IMR-90 (cell line): ENCODE measurements around the gene TLCD1. TPM values are rescaled to one million over a fixed set of nuclear protein-coding genes. Genes with fewer than 3 reads are reported as not detected.

Experiments used
- ATAC-seq: fragments of 200-7000 bp; cut with Tn5 transposase; 2 replicates; pipeline ENCODE4 v1.9.1; 2020; ENCODE audit warnings: low read depth, mild to moderate bottlenecking, moderate library complexity
- BruUV-seq: library from RNA; stranded (reverse); fragments of 400-500 nt; replicated peaks from 2 replicates; lab custom pipeline; 2021; lab: Mats Ljungman, UMichigan
- CTCF ChIA-PET: fragments of 300-600 bp; formaldehyde crosslinking; extraction: SDS; loops from one replicate; lab custom pipeline; 2021; ENCODE audit warnings: antibody characterized with exemption; lab: Yijun Ruan, JAX
- POLR2A ChIA-PET: fragments of 300-600 bp; sonication (Branson Sonifier 250); formaldehyde crosslinking; loops from one replicate; lab custom pipeline; 2022; ENCODE audit warnings: antibody characterized with exemption; ENCODE audit not compliant: unreplicated experiment; lab: Charles Lee
- DNase-seq: peaks from one replicate; pipeline ENCODE4 v3.0.0; 2013
- H2AFZ ChIP-seq: replicated peaks from 2 replicates; pipeline ENCODE3; 2013; ENCODE audit warnings: low read length, mild to moderate bottlenecking; ENCODE audit not compliant: poor library complexity
- H2AK5ac ChIP-seq: 2 replicates; pipeline ENCODE4 v1.6.1; 2013; ENCODE audit warnings: low read depth, low read length, inconsistent platforms
- H2AK9ac ChIP-seq: replicated peaks from 2 replicates; pipeline ENCODE3; 2013; ENCODE audit warnings: mild to moderate bottlenecking, low read depth, low read length, moderate library complexity; ENCODE audit not compliant: poor library complexity
- H2BK120ac ChIP-seq: 2 replicates; pipeline ENCODE4 v1.6.1; 2013; ENCODE audit warnings: low read depth, low read length, inconsistent platforms
- H2BK15ac ChIP-seq: 3 replicates; pipeline ENCODE4 v1.6.1; 2013; ENCODE audit warnings: low read depth, low read length, inconsistent platforms
- H2BK20ac ChIP-seq: 2 replicates; pipeline ENCODE4 v1.6.1; 2013; ENCODE audit warnings: low read depth, mild to moderate bottlenecking, inconsistent platforms, low read length, moderate library complexity
- H2BK5ac ChIP-seq: 2 replicates; pipeline ENCODE4 v1.6.1; 2013; ENCODE audit warnings: mild to moderate bottlenecking, low read depth, low read length, inconsistent platforms; ENCODE audit not compliant: poor library complexity, severe bottlenecking
- H3K14ac ChIP-seq: replicated peaks from 2 replicates; pipeline ENCODE4 v1.6.1; 2013; ENCODE audit warnings: low read depth, low read length, inconsistent platforms
- H3K18ac ChIP-seq: 2 replicates; pipeline ENCODE4 v1.6.1; 2013; ENCODE audit warnings: low read depth, low read length, control low read depth
- H3K23ac ChIP-seq: 2 replicates; pipeline ENCODE4 v1.6.1; 2013; ENCODE audit warnings: low read depth, low read length, inconsistent platforms
- H3K27ac ChIP-seq: 2 replicates; pipeline ENCODE4 v1.5.1; 2013; ENCODE audit warnings: mild to moderate bottlenecking, control low read depth, low read length; ENCODE audit not compliant: insufficient read depth
- H3K27me3 ChIP-seq: 2 replicates; pipeline ENCODE4 v1.6.1; 2013; ENCODE audit warnings: low read length; ENCODE audit not compliant: control insufficient read depth, insufficient read depth
- H3K36me3 ChIP-seq: 2 replicates; pipeline ENCODE4 v1.6.1; 2013; ENCODE audit warnings: low read length, mixed read lengths; ENCODE audit not compliant: control insufficient read depth, insufficient read depth
- H3K4ac ChIP-seq: 2 replicates; pipeline ENCODE4 v1.6.1; 2013; ENCODE audit warnings: low read depth, low read length, inconsistent platforms
- H3K4me1 ChIP-seq: 2 replicates; pipeline ENCODE4 v1.6.1; 2013; ENCODE audit warnings: low read length, mixed read lengths; ENCODE audit not compliant: control insufficient read depth, insufficient read depth
- H3K4me2 ChIP-seq: 2 replicates; pipeline ENCODE4 v1.6.1; 2013; ENCODE audit warnings: low read depth, mild to moderate bottlenecking, control low read depth, low read length, moderate library complexity
- H3K4me3 ChIP-seq: 2 replicates; pipeline ENCODE4 v1.5.1; 2013; ENCODE audit warnings: low read depth, mild to moderate bottlenecking, control low read depth, low read length, moderate library complexity; ENCODE audit not compliant: insufficient read depth
- H3K56ac ChIP-seq: 2 replicates; pipeline ENCODE4 v1.6.1; 2013; ENCODE audit warnings: low read length, inconsistent platforms; ENCODE audit not compliant: insufficient read depth; ENCODE audit errors: extremely low read depth
- H3K79me1 ChIP-seq, 2 experiments: 2 replicates each; pipeline ENCODE4 v1.6.1; 2013; ENCODE audit warnings: low read length in 2 of 2, inconsistent platforms in 1 of 2, low read depth in 1 of 2
- H3K9ac ChIP-seq: 2 replicates; pipeline ENCODE4 v1.6.1; 2013; ENCODE audit warnings: low read depth, low read length, control low read depth
- H3K9me1 ChIP-seq: 2 replicates; pipeline ENCODE4 v1.6.1; 2013; ENCODE audit warnings: low read length, inconsistent platforms; ENCODE audit not compliant: insufficient read depth
- H3K9me3 ChIP-seq: 2 replicates; pipeline ENCODE4 v1.6.1; 2013; ENCODE audit warnings: low read length; ENCODE audit not compliant: control insufficient read depth, insufficient read depth
- H4K20me1 ChIP-seq: 2 replicates; pipeline ENCODE4 v1.6.1; 2013; ENCODE audit warnings: low read length, inconsistent platforms; ENCODE audit not compliant: insufficient read depth
- H4K5ac ChIP-seq: 2 replicates; pipeline ENCODE4 v1.6.1; 2013; ENCODE audit warnings: mild to moderate bottlenecking, low read depth, low read length, control low read depth
- H4K8ac ChIP-seq, 2 experiments: 2 replicates each; pipeline ENCODE4 v1.6.1; 2013; ENCODE audit warnings: low read depth in 2 of 2, low read length in 2 of 2, control low read depth in 1 of 2, inconsistent platforms in 1 of 2
- H4K91ac ChIP-seq: 2 replicates; pipeline ENCODE4 v1.6.1; 2013; ENCODE audit warnings: low read depth, low read length, inconsistent platforms; ENCODE audit not compliant: insufficient read depth
- BHLHE40 ChIP-seq: fragments of 150-350 bp; IDR thresholded peaks from 2 replicates; pipeline ENCODE4 v1.6.1; 2016; ENCODE audit warnings: mild to moderate bottlenecking, low read depth, low read length
- CEBPB ChIP-seq: IDR thresholded peaks from 2 replicates; pipeline ENCODE4 v1.6.1; 2012; ENCODE audit warnings: low read depth, low read length, improper control_type of control experiment
- CHD1 ChIP-seq: IDR thresholded peaks from 2 replicates; pipeline ENCODE4 v1.6.1; 2012; ENCODE audit warnings: low read depth, low read length, improper control_type of control experiment
- FOS ChIP-seq: fragments of 150-350 bp; IDR thresholded peaks from 2 replicates; pipeline ENCODE4 v1.6.1; 2016; ENCODE audit warnings: low read depth, low read length
- MAFK ChIP-seq: IDR thresholded peaks from 2 replicates; pipeline ENCODE4 v1.6.1; 2012; ENCODE audit warnings: low read depth, low read length, improper control_type of control experiment
- MAZ ChIP-seq: IDR thresholded peaks from 2 replicates; pipeline ENCODE4 v1.6.1; 2012; ENCODE audit warnings: low read depth, mild to moderate bottlenecking, low read length, improper control_type of control experiment, moderate library complexity, borderline replicate concordance
- MXI1 ChIP-seq: IDR thresholded peaks from 2 replicates; pipeline ENCODE4 v1.6.1; 2012; ENCODE audit warnings: low read depth, mild to moderate bottlenecking, low read length, moderate library complexity, borderline replicate concordance
- NFE2L2 ChIP-seq: fragments of 150-350 bp; IDR thresholded peaks from 2 replicates; pipeline ENCODE4 v1.6.1; 2016; ENCODE audit warnings: low read depth, mild to moderate bottlenecking, low read length
- POLR2A ChIP-seq: IDR thresholded peaks from 2 replicates; pipeline ENCODE4 v1.6.1; 2012; ENCODE audit warnings: mild to moderate bottlenecking, low read depth, low read length
- RAD21 ChIP-seq: IDR thresholded peaks from 2 replicates; pipeline ENCODE4 v1.6.1; 2012; ENCODE audit warnings: low read length, improper control_type of control experiment
- RCOR1 ChIP-seq: IDR thresholded peaks from 2 replicates; pipeline ENCODE4 v1.6.1; 2012; ENCODE audit warnings: mild to moderate bottlenecking, low read length, improper control_type of control experiment; ENCODE audit not compliant: insufficient replicate concordance
- RFX5 ChIP-seq: IDR thresholded peaks from 2 replicates; pipeline ENCODE4 v1.8.0; 2012; ENCODE audit warnings: low read depth, mild to moderate bottlenecking, low read length, moderate library complexity
- SMC3 ChIP-seq: fragments of 150-350 bp; IDR thresholded peaks from 2 replicates; pipeline ENCODE4 v1.6.1; 2016; ENCODE audit warnings: low read depth, mild to moderate bottlenecking, antibody characterized with exemption, low read length, moderate library complexity
- WGBS, 2 experiments: methylation state at CpG; one replicate each; pipeline versions ENCODE4 v1.1.5 to v1.1.7; 2013; ENCODE audit warnings: missing lambda C conversion rate in 2 of 2; ENCODE audit not compliant: insufficient read length in 1 of 2; ENCODE audit errors: extremely low coverage in 2 of 2; 5-methylcytosine and 5-hydroxymethylcytosine counted together
- dilution Hi-C: fragments of 300-500 bp; cut with HindIII; formaldehyde crosslinking; loops from one replicate; pipeline ENCODE4 v1.14.3; 2018; ENCODE audit warnings: low sequenced_read_pairs; ENCODE audit not compliant: unreplicated experiment
- in situ Hi-C: fragments of 300-500 bp; cut with MboI; formaldehyde crosslinking; loops from 3 replicates; pipeline ENCODE4 v1.14.3; 2019; ENCODE audit warnings: low sequenced_read_pairs, inconsistent platforms, mixed read lengths
- intact Hi-C: fragments of 100-400 bp; cut with micrococcal nuclease; formaldehyde crosslinking; loops from 2 replicates; pipeline ENCODE4 v1.10.0; 2022
- polyA plus RNA-seq, 3 experiments: library from polyadenylated mRNA; depleted of rRNA; stranded (reverse); fragments of >200 nt; gene quantifications; 2 replicates each; pipeline ENCODE4 v1.2.3, GENCODE V29; 2012; ENCODE audit warnings: low replicate concordance in 1 of 3
- total RNA-seq: library from RNA; depleted of rRNA; stranded (reverse); fragments of >200 nt; gene quantifications from 2 replicates; pipeline ENCODE4 v1.2.3, GENCODE V29; 2012
- TF ChIP-seq, protein P1 (sequence below): fragments of 150-350 bp; IDR thresholded peaks from 2 replicates; pipeline ENCODE4 v1.6.1; 2016; ENCODE audit warnings: low read depth, mild to moderate bottlenecking, low read length, moderate library complexity, borderline replicate concordance
- TF ChIP-seq, protein P2 (sequence below): fragments of 150-350 bp; IDR thresholded peaks from 2 replicates; pipeline ENCODE4 v1.6.1; 2017; ENCODE audit warnings: mild to moderate bottlenecking, antibody characterized with exemption, low read length, low read depth
- TF ChIP-seq, protein P3 (sequence below): conservative IDR thresholded peaks from 2 replicates; pipeline ENCODE4 v1.5.1; 2012; ENCODE audit warnings: mild to moderate bottlenecking, low read depth, low read length, improper control_type of control experiment

TLCD1 gene
- total and polyA plus RNA-seq, 2 of the 4 experiments (the other 2 are of a cell fraction) = 3.6 to 9.3 TPM

DNA sequence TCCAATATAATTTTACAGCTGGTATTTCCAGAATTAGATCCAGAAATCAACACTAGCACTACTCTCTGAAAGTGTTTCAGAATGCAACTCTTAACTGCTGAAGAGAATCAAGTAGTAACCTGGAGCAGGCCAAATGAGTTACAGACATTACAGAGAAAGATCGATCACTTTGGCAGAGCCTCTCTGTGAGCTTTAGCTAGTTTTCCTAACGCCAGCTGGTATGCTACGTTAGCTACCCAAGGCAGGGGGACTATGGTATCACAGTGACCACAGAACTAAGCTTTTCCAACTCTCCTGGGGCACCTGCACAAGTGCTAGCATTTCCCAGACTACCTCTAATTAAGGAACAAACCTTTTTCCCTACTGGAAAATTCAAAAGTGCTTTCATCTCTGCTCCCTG is 48.2 kb upstream of the TLCD1 start:
- no peak overlapping the region for H4K91ac ChIP-seq
- peaks cover 2% of the 10 kb centered on the region; the same call in 1 of the 2 replicates for H3K36me3 ChIP-seq
- no peak overlapping the region for H3K56ac ChIP-seq
- TF ChIP-seq RFX5 = no peak
- no peak for TF ChIP-seq CHD1
- no peak for TF ChIP-seq CEBPB
- TF ChIP-seq RCOR1 = no peak
- TF ChIP-seq FOS = no peak
- TF ChIP-seq RAD21 = no peak
- TF ChIP-seq, protein P1, sequence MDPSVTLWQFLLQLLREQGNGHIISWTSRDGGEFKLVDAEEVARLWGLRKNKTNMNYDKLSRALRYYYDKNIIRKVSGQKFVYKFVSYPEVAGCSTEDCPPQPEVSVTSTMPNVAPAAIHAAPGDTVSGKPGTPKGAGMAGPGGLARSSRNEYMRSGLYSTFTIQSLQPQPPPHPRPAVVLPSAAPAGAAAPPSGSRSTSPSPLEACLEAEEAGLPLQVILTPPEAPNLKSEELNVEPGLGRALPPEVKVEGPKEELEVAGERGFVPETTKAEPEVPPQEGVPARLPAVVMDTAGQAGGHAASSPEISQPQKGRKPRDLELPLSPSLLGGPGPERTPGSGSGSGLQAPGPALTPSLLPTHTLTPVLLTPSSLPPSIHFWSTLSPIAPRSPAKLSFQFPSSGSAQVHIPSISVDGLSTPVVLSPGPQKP = no peak
- TF ChIP-seq, protein P2, sequence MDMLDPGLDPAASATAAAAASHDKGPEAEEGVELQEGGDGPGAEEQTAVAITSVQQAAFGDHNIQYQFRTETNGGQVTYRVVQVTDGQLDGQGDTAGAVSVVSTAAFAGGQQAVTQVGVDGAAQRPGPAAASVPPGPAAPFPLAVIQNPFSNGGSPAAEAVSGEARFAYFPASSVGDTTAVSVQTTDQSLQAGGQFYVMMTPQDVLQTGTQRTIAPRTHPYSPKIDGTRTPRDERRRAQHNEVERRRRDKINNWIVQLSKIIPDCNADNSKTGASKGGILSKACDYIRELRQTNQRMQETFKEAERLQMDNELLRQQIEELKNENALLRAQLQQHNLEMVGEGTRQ = no peak
- no peak for TF ChIP-seq POLR2A
- TF ChIP-seq, protein P3, sequence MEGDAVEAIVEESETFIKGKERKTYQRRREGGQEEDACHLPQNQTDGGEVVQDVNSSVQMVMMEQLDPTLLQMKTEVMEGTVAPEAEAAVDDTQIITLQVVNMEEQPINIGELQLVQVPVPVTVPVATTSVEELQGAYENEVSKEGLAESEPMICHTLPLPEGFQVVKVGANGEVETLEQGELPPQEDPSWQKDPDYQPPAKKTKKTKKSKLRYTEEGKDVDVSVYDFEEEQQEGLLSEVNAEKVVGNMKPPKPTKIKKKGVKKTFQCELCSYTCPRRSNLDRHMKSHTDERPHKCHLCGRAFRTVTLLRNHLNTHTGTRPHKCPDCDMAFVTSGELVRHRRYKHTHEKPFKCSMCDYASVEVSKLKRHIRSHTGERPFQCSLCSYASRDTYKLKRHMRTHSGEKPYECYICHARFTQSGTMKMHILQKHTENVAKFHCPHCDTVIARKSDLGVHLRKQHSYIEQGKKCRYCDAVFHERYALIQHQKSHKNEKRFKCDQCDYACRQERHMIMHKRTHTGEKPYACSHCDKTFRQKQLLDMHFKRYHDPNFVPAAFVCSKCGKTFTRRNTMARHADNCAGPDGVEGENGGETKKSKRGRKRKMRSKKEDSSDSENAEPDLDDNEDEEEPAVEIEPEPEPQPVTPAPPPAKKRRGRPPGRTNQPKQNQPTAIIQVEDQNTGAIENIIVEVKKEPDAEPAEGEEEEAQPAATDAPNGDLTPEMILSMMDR = no peak
- no peak for TF ChIP-seq MXI1
- no peak for TF ChIP-seq BHLHE40
- TF ChIP-seq SMC3 = no peak
- TF ChIP-seq NFE2L2 = no peak
- TF ChIP-seq MAZ = no peak
- no peak for TF ChIP-seq MAFK
- H4K5ac ChIP-seq = no peak overlapping the region
- H4K20me1 ChIP-seq = peaks cover 23% of the 10 kb centered on the region
- no peak overlapping the region for H2BK15ac ChIP-seq
- H3K27ac ChIP-seq = no peak overlapping the region
- no peak overlapping the region for H2BK5ac ChIP-seq
- H2AFZ ChIP-seq = no peak overlapping the region
- no peaks in the 10 kb centered on the region for H3K4me1 ChIP-seq
- H3K9ac ChIP-seq = no peak overlapping the region
- H3K9me3 ChIP-seq = no peaks in the 10 kb centered on the region
- peaks cover 27 to 70% of the 10 kb centered on the region in 2 experiments for H3K79me1 ChIP-seq
- intact Hi-C loops (no loop called here), dilution Hi-C loops (no loop called here), in situ Hi-C loops (no loop called here)
- no peak overlapping the region for H4K8ac ChIP-seq
- H3K23ac ChIP-seq = no peak overlapping the region
- no peak overlapping the region for H3K18ac ChIP-seq
- ATAC-seq (no peak), DNase-seq (no peak)
- no peak overlapping the region for H2BK120ac ChIP-seq
- H2AK5ac ChIP-seq = no peak overlapping the region
- no peaks in the 10 kb centered on the region for H3K27me3 ChIP-seq
- no peak overlapping the region for H2BK20ac ChIP-seq
- H3K4ac ChIP-seq = no peak overlapping the region
- WGBS, 2 experiments = no CpG with 5 or more reads among the region's 3 CpGs
- ChIA-PET POLR2A (no interaction called here), CTCF (interaction anchor here (0.9 to 1.8 kb wide), 2 partner anchors 10 to 23 kb away, joined by 3 to 6 read pairs; no protein-coding TSS in a partner anchor)
- H3K14ac ChIP-seq = no peak overlapping the region
- H3K4me3 ChIP-seq = no peak overlapping the region
- no peak overlapping the region for H3K4me2 ChIP-seq
- no peak overlapping the region for H2AK9ac ChIP-seq
- BruUV-seq = no TSS peak
- 0 out of 2 replicates have a peak, but pooled peaks cover 5% of the 10 kb centered on the region for H3K9me1 ChIP-seq
